Measurements from ENCODE around the gene KPNB1.
A peak's percentile ranks its signal among the peaks of the same experiment; 100 is the strongest.

Gene KPNB1

GRCh38 chr17:47636273-47637030, 13.3 kb upstream of the KPNB1 start:
- DNase-seq (ENCODE audit: low spot score), result no peak

- DNase-seq (ENCODE audit: low spot score), result no peak
Measured at GRCh38 chr17:47638903-47639302, 10.8 kb upstream of the KPNB1 start.

- DNase-seq (ENCODE audit: low spot score), result no peak
Measured at GRCh38 chr17:47640076-47640475, 9.6 kb upstream of the KPNB1 start.

- no peak for DNase-seq (ENCODE audit: low spot score)
Measured at GRCh38 chr17:47641202-47641601, 8.5 kb upstream of the KPNB1 start.

DNA sequence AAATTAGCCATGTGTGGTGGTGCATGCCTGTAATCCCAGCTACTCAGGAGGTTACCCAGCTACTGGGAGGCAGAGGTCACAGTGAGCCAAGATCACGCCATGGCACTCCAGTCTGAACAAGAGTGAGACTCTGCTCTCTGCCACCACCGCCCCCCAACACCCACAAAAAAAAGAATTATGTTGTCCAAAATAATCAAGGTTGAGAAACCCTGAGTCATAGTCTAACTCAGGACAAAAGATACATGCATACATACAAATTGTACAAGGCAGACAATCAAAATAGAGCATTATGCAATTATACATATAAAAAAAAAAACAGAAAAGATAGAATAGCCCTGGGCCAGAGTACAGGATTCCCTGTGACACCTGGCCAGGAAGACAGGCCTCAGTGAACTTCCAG, 6.6 kb upstream of the KPNB1 start:
- DNase-seq (ENCODE audit: low spot score), result no peak

GRCh38 chr17:47644324-47644723, 5.4 kb upstream of the KPNB1 start:
- no peak for DNase-seq (ENCODE audit: low spot score)

DNA sequence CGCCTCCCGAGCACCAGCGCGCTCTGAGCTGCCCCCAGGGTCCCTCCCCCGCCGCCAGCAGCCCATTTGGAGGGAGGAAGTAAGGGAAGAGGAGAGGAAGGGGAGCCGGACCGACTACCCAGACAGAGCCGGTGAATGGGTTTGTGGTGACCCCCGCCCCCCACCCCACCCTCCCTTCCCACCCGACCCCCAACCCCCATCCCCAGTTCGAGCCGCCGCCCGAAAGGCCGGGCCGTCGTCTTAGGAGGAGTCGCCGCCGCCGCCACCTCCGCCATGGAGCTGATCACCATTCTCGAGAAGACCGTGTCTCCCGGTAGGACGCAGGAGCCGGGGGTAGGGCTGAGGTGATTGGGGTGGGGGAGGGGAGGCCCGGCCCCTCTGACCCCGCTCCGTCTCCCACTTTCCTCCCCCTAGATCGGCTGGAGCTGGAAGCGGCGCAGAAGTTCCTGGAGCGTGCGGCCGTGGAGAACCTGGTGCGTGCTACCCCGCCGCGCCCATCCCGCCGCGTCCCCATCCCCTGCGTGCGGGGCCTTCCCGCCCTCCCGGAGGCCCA, 329 bp downstream of the KPNB1 start:
- DNase-seq (ENCODE audit: low spot score), result no peak

GRCh38 chr17:47650525-47651522, 1.1 kb downstream of the KPNB1 start:
- DNase-seq (ENCODE audit: low spot score), result peak; percentile 91

GRCh38 chr17:47651704-47652103, 2.0 kb downstream of the KPNB1 start:
- no peak for DNase-seq (ENCODE audit: low spot score)

- no peak for DNase-seq (ENCODE audit: low spot score)
Measured at GRCh38 chr17:47652570-47652969, 2.9 kb downstream of the KPNB1 start.

DNA sequence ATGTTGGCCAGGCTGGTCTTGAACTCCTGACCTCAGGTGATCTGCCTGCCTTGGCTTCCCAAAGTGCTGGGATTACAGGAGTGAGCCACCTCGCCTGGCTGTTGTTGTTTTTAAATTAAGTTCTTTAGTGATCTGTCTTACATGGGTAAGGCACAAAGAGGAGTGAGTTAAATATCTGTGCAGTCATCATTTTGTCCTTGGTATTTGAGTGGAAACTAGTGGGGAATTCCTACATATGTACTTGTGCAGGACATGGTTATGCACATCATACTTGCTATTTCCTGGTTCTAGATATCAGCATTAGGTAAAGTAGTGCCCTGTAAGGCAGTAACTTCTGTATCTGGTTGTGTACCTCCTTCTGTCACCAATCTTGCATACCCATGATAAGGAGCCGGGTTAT, 3.7 kb downstream of the KPNB1 start:
- DNase-seq (ENCODE audit: low spot score), result no peak

DNA sequence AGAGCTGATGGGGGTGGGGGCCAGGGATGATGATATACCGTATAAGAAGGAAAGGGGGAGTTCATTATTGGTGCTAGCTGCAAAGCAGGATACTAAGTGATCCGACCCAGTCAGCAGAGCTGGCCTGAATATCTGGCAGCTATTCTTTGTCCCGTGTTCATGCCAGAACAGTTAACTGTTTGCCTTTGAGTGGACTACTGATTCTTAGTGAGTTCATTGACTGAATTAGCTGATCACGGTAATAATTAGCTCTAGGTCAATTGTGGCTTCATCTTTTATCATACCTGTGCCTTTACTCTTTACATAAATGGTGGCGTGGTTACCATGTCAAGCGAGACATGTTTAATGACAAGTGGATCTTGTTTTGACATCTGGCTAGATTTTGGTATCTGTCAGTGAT, 5.3 kb downstream of the KPNB1 start:
- DNase-seq (ENCODE audit: low spot score), result no peak

- DNase-seq (ENCODE audit: low spot score), result no peak
Measured at GRCh38 chr17:47660064-47660492, 10.4 kb downstream of the KPNB1 start.

- peak; percentile 59 for DNase-seq (ENCODE audit: low spot score)
Measured at GRCh38 chr17:47663912-47664623, 14.3 kb downstream of the KPNB1 start.

DNA sequence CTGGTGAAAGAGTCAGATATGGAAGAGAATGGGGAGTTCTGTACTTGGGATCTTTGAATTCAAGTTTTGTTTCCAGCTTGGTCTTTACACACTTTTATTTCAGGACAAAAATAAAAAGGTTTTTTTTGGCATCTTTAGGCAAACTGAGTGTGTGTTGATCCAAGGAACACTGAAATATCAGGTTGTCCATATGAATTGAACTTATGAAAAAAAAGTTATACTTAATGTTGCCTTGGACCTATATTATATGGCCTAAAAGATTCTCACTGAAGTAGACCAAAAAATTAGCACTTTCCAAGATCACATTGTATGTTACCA, 14.9 kb downstream of the KPNB1 start:
- DNase-seq (ENCODE audit: low spot score), result no peak

DNA sequence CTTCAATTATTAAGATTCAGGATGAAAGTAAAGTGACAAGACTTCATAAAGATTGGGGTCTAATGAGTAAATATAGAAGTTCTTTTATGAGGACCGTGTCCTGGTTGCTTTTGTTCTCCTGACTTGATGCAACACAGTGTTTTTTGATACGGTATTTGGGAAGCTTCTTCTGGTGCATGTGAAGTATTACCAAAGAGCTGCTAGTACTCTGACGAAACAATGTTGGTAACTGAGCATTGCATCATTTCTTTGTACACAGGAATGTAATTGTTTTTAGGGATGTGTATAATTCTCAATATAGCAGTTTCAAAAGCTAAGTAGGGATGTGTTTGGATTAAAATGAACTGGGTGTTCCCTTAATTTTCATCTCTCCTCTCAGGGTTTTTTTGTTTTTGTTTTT, 15.9 kb downstream of the KPNB1 start:
- DNase-seq (ENCODE audit: low spot score), result no peak

DNA sequence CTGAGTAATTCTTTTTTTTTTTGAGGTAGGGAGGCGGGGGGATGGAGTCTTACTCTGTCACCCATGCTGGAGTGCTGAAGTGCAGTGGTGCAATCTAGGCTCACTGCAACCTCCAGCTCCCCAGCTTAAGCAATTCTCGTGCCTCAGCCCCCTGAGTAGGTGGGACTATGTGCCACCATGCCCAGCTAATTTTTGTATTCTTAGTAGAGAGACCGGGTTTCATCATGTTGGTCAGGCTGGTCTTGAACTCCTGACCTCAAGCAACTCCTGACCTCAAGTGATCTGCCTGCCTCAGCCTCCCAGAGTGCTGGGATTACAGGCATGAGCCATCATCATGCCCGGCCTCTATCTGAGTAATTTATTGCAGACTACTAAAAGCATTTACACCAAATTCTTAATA, 19.4 kb downstream of the KPNB1 start:
- DNase-seq (ENCODE audit: low spot score), result no peak

DNA sequence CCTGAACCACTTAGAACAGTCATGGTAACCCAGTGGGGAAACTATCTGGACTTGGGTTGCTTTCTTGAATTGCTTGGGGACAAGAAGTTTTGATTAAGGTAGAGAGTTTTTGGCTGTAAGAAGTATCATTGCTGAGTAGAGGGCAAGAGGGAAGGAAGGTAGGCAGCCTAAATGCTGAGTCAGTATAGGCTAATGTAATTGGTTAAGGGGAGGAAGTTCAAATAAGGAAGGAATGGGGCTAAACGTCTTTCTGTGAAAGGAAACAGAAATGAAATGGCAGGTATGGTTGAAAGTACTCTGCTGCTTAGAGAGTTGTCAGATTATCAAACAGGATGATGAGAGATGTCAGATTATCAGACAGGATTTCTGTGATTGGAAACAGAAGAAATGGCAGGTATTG, 20.3 kb downstream of the KPNB1 start:
- no peak for DNase-seq (ENCODE audit: low spot score)

DNA sequence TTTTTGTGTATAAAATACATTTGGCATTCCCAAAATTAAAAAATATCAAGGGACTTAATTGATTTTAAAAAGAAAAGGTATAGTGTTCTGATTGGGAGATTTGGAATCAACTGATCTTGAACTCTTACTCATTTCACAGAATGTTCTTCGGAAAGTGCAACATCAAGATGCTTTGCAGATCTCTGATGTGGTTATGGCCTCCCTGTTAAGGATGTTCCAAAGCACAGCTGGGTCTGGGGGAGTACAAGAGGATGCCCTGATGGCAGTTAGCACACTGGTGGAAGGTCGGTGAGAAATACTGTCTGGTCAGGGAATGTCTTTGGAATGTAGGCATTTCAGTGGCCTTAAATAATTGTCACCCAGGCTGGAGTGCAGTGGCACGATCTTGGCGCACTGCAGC, 24.8 kb downstream of the KPNB1 start:
- DNase-seq (ENCODE audit: low spot score), result no peak

GRCh38 chr17:47675380-47676198, 25.9 kb downstream of the KPNB1 start:
- DNase-seq (ENCODE audit: low spot score), result no peak

GRCh38 chr17:47676199-47676472, 26.4 kb downstream of the KPNB1 start:
- DNase-seq (ENCODE audit: low spot score), result no peak

Measured in hematopoietic multipotent progenitor cell treated with erythropoietin and hydrocortisone succinate and interleukin-3 and kit ligand, for 17 days (in vitro differentiated cells).